HEK293 (cell line): ENCODE measurements around the gene SGCG.

Source experiments
- CTCF ChIA-PET: fragments of 350-600 bp; formaldehyde crosslinking; extraction: SDS; loops from one replicate; lab custom pipeline; 2021; ENCODE audit warnings: antibody characterized with exemption; lab: Yijun Ruan, JAX
- POLR2A ChIA-PET: fragments of 300-600 bp; formaldehyde crosslinking; extraction: SDS; loops from one replicate; lab custom pipeline; 2020; ENCODE audit warnings: antibody characterized with exemption, inconsistent platforms; lab: Yijun Ruan, JAX
- H3K27ac ChIP-seq: fragments of 200-500 bp; sonication (Bioruptor generic); 2 replicates; pipeline ENCODE4 v1.5.1; 2014; ENCODE audit warnings: low read depth, low read length, control low read depth, inconsistent platforms; ENCODE audit errors: extremely low read depth
- H3K36me3 ChIP-seq, 2 experiments: fragments of 200-500 bp in 1 of 2; sonication (Bioruptor generic) in 1 of 2; 1 replicate in 1 of 2; 2 replicates in 1 of 2; pipeline ENCODE4 v1.5.1; 2014 to 2017; ENCODE audit warnings: inconsistent platforms in 2 of 2, low read length in 2 of 2; ENCODE audit not compliant: control insufficient read depth in 2 of 2, insufficient read depth in 1 of 2
- H3K4me1 ChIP-seq: fragments of 200-500 bp; sonication (Bioruptor generic); 2 replicates; pipeline ENCODE4 v1.5.1; 2014; ENCODE audit warnings: mild to moderate bottlenecking, low read length, inconsistent platforms; ENCODE audit not compliant: control insufficient read depth, insufficient read depth
- H3K4me3 ChIP-seq: 2 replicates; pipeline ENCODE4 v1.5.1; 2011; ENCODE audit warnings: low read depth, mild to moderate bottlenecking, control low read depth, low read length, moderate library complexity
- H3K9me3 ChIP-seq: fragments of 200-500 bp; sonication (Bioruptor generic); 2 replicates; pipeline ENCODE4 v1.5.1; 2014; ENCODE audit warnings: low read depth, low read length, inconsistent platforms; ENCODE audit not compliant: control insufficient read depth, insufficient read depth
- BCL11B ChIP-seq: fragments of 450-650 bp; formaldehyde crosslinking; IDR thresholded peaks from 2 replicates; pipeline ENCODE4 v1.5.1; 2016; ENCODE audit warnings: low read depth, missing biosample characterization, missing genetic modification characterization
- EGR2 ChIP-seq: fragments of 450-650 bp; formaldehyde crosslinking; IDR thresholded peaks from 2 replicates; pipeline ENCODE4 v1.5.1; 2016; ENCODE audit warnings: low read depth, missing biosample characterization, missing genetic modification characterization
- HOXC10 ChIP-seq: sonication (generic); formaldehyde crosslinking; IDR thresholded peaks from 2 replicates; pipeline ENCODE4 v1.8.1; 2023; ENCODE audit warnings: mild to moderate bottlenecking, missing genetic modification reagents
- PBX3 ChIP-seq: sonication (generic); formaldehyde crosslinking; IDR thresholded peaks from 2 replicates; pipeline ENCODE4 v1.8.1; 2022; ENCODE audit warnings: mild to moderate bottlenecking, moderate library complexity, missing genetic modification reagents
- RBAK ChIP-seq: fragments of 450-650 bp; formaldehyde crosslinking; IDR thresholded peaks from 2 replicates; pipeline ENCODE4 v1.5.1; 2016; ENCODE audit warnings: missing biosample characterization, missing genetic modification characterization
- SP3 ChIP-seq: fragments of 450-650 bp; formaldehyde crosslinking; IDR thresholded peaks from 2 replicates; pipeline ENCODE4 v1.5.1; 2016; ENCODE audit warnings: missing biosample characterization, missing genetic modification characterization
- WT1 ChIP-seq: fragments of 450-650 bp; formaldehyde crosslinking; IDR thresholded peaks from 2 replicates; pipeline ENCODE4 v1.5.1; 2016; ENCODE audit warnings: missing biosample characterization, missing genetic modification characterization
- ZBTB1 ChIP-seq: fragments of 450-650 bp; formaldehyde crosslinking; IDR thresholded peaks from 2 replicates; pipeline ENCODE4 v1.5.1; 2016; ENCODE audit warnings: missing biosample characterization, missing genetic modification characterization
- ZBTB26 ChIP-seq: fragments of 450-650 bp; formaldehyde crosslinking; optimal IDR thresholded peaks from 2 replicates; pipeline ENCODE3; 2016; ENCODE audit warnings: missing biosample characterization, mild to moderate bottlenecking, missing genetic modification characterization
- ZNF10 ChIP-seq: fragments of 450-650 bp; formaldehyde crosslinking; IDR thresholded peaks from 2 replicates; pipeline ENCODE4 v1.5.1; 2017; ENCODE audit warnings: missing biosample characterization, missing genetic modification characterization
- ZNF157 ChIP-seq: fragments of 450-650 bp; formaldehyde crosslinking; IDR thresholded peaks from 2 replicates; pipeline ENCODE4 v1.5.1; 2016; ENCODE audit warnings: missing biosample characterization, missing genetic modification characterization
- ZNF274 ChIP-seq, 2 experiments: fragments of 200-500 bp in 1 of 2; fragments of 450-650 bp in 1 of 2; sonication (Bioruptor generic) in 1 of 2; formaldehyde crosslinking in 1 of 2; IDR thresholded peaks; 2 replicates each; pipeline versions ENCODE4 v1.5.1 to v1.6.1; 2014 to 2016; ENCODE audit warnings: borderline replicate concordance in 1 of 2, inconsistent platforms in 1 of 2, low read length in 1 of 2, missing biosample characterization in 1 of 2, missing genetic modification characterization in 1 of 2
- ZNF354C ChIP-seq: fragments of 450-650 bp; formaldehyde crosslinking; IDR thresholded peaks from 2 replicates; pipeline ENCODE4 v1.5.1; 2016; ENCODE audit warnings: missing biosample characterization, missing genetic modification characterization, low read depth, borderline replicate concordance
- ZNF473 ChIP-seq: fragments of 450-650 bp; formaldehyde crosslinking; IDR thresholded peaks from 2 replicates; pipeline ENCODE4 v1.5.1; 2017; ENCODE audit warnings: missing biosample characterization, missing genetic modification characterization
- ZNF555 ChIP-seq: fragments of 450-650 bp; formaldehyde crosslinking; conservative IDR thresholded peaks from 2 replicates; pipeline ENCODE4 v1.5.1; 2017; ENCODE audit warnings: missing biosample characterization, mild to moderate bottlenecking, missing genetic modification characterization, inconsistent platforms
- ZNF580 ChIP-seq: fragments of 450-650 bp; formaldehyde crosslinking; IDR thresholded peaks from 2 replicates; pipeline ENCODE4 v1.5.1; 2016; ENCODE audit warnings: missing biosample characterization, missing genetic modification characterization
- ZNF664 ChIP-seq: fragments of 450-650 bp; formaldehyde crosslinking; IDR thresholded peaks from 2 replicates; pipeline ENCODE4 v1.5.1; 2016; ENCODE audit warnings: missing biosample characterization, missing genetic modification characterization
- ZNF692 ChIP-seq: fragments of 450-650 bp; formaldehyde crosslinking; IDR thresholded peaks from 2 replicates; pipeline ENCODE4 v1.5.1; 2016; ENCODE audit warnings: missing biosample characterization, missing genetic modification characterization
- ZNF747 ChIP-seq: fragments of 450-650 bp; formaldehyde crosslinking; IDR thresholded peaks from 2 replicates; pipeline ENCODE4 v1.5.1; 2016; ENCODE audit warnings: missing biosample characterization, missing genetic modification characterization
- ZNF768 ChIP-seq: fragments of 450-650 bp; formaldehyde crosslinking; IDR thresholded peaks from 2 replicates; pipeline ENCODE4 v1.5.1; 2018; ENCODE audit warnings: missing biosample characterization, mild to moderate bottlenecking, missing genetic modification characterization
- TF ChIP-seq, protein P1 (sequence below): fragments of 450-650 bp; formaldehyde crosslinking; IDR thresholded peaks from 2 replicates; pipeline ENCODE4 v1.5.1; 2016; ENCODE audit warnings: missing biosample characterization, missing genetic modification characterization
- TF ChIP-seq, protein P2 (sequence below): fragments of 450-650 bp; formaldehyde crosslinking; IDR thresholded peaks from 2 replicates; pipeline ENCODE4 v1.5.1; 2016; ENCODE audit warnings: missing biosample characterization, missing genetic modification characterization

SGCG gene

DNA sequence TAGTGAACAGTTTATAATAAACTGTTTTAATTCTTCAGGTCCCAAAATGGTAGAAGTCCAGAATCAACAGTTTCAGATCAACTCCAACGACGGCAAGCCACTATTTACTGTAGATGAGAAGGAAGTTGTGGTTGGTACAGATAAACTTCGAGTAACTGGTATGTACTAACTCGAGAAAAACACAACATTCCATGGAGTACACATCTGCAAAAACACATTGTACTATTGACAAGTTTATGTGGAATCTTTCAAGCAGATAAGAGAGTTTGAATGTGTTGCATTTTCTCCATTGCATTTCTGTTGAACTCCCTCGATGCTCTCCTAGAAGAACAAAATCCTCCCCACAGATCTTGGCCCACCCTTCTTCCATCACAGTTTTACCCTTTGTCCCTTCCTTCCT lies 98.5 kb downstream of the SGCG start:
- TF ChIP-seq ZNF692 (tag by site-specific recombination) = no peak
- TF ChIP-seq ZNF10 = no peak
- TF ChIP-seq BCL11B (tag by site-specific recombination) = no peak
- no peak for TF ChIP-seq HOXC10
- TF ChIP-seq SP3 (tag by site-specific recombination) = no peak
- H3K4me3 ChIP-seq = no peak overlapping the region
- ChIA-PET CTCF (no interaction called here), POLR2A (no interaction called here)
- no peak overlapping the region for H3K27ac ChIP-seq
- no peaks in the 10 kb centered on the region for H3K36me3 ChIP-seq
- no peaks in the 10 kb centered on the region for H3K9me3 ChIP-seq
- no peaks in the 10 kb centered on the region for H3K4me1 ChIP-seq

GRCh38 chr13:23288564-23288963 lies 107.8 kb downstream of the SGCG start:
- H3K4me1 ChIP-seq = no peaks in the 10 kb centered on the region
- POLR2A ChIA-PET = no interaction called here
- H3K36me3 ChIP-seq = no peaks in the 10 kb centered on the region
- no peak overlapping the region for H3K4me3 ChIP-seq
- TF ChIP-seq PBX3 (CRISPR knock-in tag) (no peak), ZNF274 (IDR thresholded peaks at IDR 0.05; ENCODE audit: low read length) (no peak), ZNF274 (tag by site-specific recombination; IDR thresholded peaks at IDR 0.05; ENCODE audit: borderline replicate concordance) (no peak), ZNF555 (tag by site-specific recombination) (no peak), ZNF157 (tag by site-specific recombination) (no peak), RBAK (tag by site-specific recombination) (no peak), ZNF768 (no peak), ZNF664 (no peak), ZNF473 (tag by site-specific recombination) (no peak), ZNF354C (tag by site-specific recombination) (no peak), ZNF580 (tag by site-specific recombination) (no peak), EGR2 (tag by site-specific recombination) (no peak), ZBTB1 (tag by site-specific recombination) (no peak), WT1 (tag by site-specific recombination) (no peak), ZNF747 (no peak), SP3 (tag by site-specific recombination) (no peak), ZBTB26 (no peak)
- TF ChIP-seq, protein P1, sequence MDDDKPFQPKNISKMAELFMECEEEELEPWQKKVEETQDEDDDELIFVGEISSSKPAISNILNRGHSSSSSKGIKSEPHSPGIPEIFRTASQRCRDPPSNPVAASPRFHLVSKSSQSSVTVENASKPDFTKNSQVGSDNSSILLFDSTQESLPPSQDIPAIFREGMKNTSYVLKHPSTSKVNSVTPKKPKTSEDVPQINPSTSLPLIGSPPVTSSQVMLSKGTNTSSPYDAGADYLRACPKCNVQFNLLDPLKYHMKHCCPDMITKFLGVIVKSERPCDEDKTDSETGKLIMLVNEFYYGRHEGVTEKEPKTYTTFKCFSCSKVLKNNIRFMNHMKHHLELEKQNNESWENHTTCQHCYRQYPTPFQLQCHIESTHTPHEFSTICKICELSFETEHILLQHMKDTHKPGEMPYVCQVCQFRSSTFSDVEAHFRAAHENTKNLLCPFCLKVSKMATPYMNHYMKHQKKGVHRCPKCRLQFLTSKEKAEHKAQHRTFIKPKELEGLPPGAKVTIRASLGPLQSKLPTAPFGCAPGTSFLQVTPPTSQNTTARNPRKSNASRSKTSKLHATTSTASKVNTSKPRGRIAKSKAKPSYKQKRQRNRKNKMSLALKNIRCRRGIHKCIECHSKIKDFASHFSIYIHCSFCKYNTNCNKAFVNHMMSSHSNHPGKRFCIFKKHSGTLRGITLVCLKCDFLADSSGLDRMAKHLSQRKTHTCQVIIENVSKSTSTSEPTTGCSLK (tag by site-specific recombination) = no peak
- TF ChIP-seq, protein P2, sequence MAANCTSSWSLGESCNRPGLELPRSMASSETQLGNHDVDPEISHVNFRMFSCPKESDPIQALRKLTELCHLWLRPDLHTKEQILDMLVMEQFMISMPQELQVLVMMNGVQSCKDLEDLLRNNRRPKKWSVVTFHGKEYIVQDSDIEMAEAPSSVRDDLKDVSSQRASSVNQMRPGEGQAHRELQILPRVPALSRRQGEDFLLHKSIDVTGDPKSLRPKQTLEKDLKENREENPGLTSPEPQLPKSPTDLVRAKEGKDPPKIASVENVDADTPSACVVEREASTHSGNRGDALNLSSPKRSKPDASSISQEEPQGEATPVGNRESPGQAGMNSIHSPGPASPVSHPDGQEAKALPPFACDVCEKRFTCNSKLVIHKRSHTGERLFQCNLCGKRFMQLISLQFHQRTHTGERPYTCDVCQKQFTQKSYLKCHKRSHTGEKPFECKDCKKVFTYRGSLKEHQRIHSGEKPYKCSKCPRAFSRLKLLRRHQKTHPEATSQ (tag by site-specific recombination) = no peak
- TF ChIP-seq, all 188 proteins: peak for 0
- CTCF ChIA-PET = no interaction called here
- no peaks in the 10 kb centered on the region for H3K9me3 ChIP-seq
- no peak overlapping the region for H3K27ac ChIP-seq
